Neural progenitor cell (in vitro differentiated cells): ENCODE results near the gene UGT2A3. TPM values are rescaled to one million over a fixed set of nuclear protein-coding genes. Genes with fewer than 3 reads are reported as not detected.
A peak's percentile ranks its signal among the peaks of the same experiment; 100 is the strongest.

Source experiments
- DNase-seq: peaks from one replicate; pipeline ENCODE4 v3.0.0-alpha.2; 2016; ENCODE audit warnings: low spot score
- H2AFZ ChIP-seq: fragments of 200-600 bp; sonication (generic); replicated peaks from 2 replicates; pipeline ENCODE4 v1.6.1; 2016; ENCODE audit warnings: antibody characterized with exemption
- H3F3A ChIP-seq: fragments of 200-600 bp; sonication (generic); 2 replicates; pipeline ENCODE4 v1.6.1; 2016; ENCODE audit warnings: antibody characterized with exemption, low read depth
- H3K27ac ChIP-seq: fragments of 200-600 bp; sonication (generic); 2 replicates; pipeline ENCODE4 v1.5.1; 2016; ENCODE audit warnings: mild to moderate bottlenecking
- H3K27me3 ChIP-seq: fragments of 200-600 bp; sonication (generic); 2 replicates; pipeline ENCODE4 v1.6.1; 2016; ENCODE audit warnings: mild to moderate bottlenecking, moderate library complexity
- H3K36me3 ChIP-seq: fragments of 200-600 bp; sonication (generic); 2 replicates; pipeline ENCODE4 v1.5.1; 2016
- H3K4me1 ChIP-seq: fragments of 200-600 bp; sonication (generic); 2 replicates; pipeline ENCODE4 v1.6.1; 2016; ENCODE audit warnings: mixed run types
- H3K4me2 ChIP-seq: fragments of 200-600 bp; sonication (generic); 2 replicates; pipeline ENCODE4 v1.6.1; 2016
- H3K4me3 ChIP-seq: fragments of 200-600 bp; sonication (generic); 2 replicates; pipeline ENCODE4 v1.5.1; 2016
- H3K79me2 ChIP-seq: fragments of 200-600 bp; sonication (generic); 2 replicates; pipeline ENCODE4 v1.6.1; 2016; ENCODE audit warnings: low read depth
- H3K9ac ChIP-seq: fragments of 200-600 bp; sonication (generic); 2 replicates; pipeline ENCODE4 v1.6.1; 2016
- H3K9me3 ChIP-seq: fragments of 200-600 bp; sonication (generic); 2 replicates; pipeline ENCODE4 v1.5.1; 2016; ENCODE audit warnings: low read depth
- H4K20me1 ChIP-seq: fragments of 200-600 bp; sonication (generic); 2 replicates; pipeline ENCODE4 v1.6.1; 2016; ENCODE audit warnings: low read depth
- H3K27ac Mint-ChIP-seq: 3 replicates; pipeline ENCODE4 v1.8.0; 2021; ENCODE audit warnings: mixed read lengths
- H3K27me3 Mint-ChIP-seq: 2 replicates; pipeline ENCODE4 v1.8.0; 2022; ENCODE audit warnings: low read depth, mild to moderate bottlenecking, inconsistent platforms, moderate library complexity, mixed read lengths; ENCODE audit not compliant: insufficient read depth
- H3K36me3 Mint-ChIP-seq: 3 replicates; pipeline ENCODE4 v1.8.0; 2021; ENCODE audit warnings: mixed read lengths
- H3K4me1 Mint-ChIP-seq: 3 replicates; pipeline ENCODE4 v1.8.0; 2021; ENCODE audit warnings: mixed read lengths
- H3K4me3 Mint-ChIP-seq: 3 replicates; pipeline ENCODE4 v1.8.0; 2021; ENCODE audit warnings: mild to moderate bottlenecking, moderate library complexity, mixed read lengths
- H3K9me3 Mint-ChIP-seq: 3 replicates; pipeline ENCODE4 v1.8.0; 2020; ENCODE audit warnings: mixed read lengths
- CTCF ChIP-seq: fragments of 200-600 bp; sonication (generic); IDR thresholded peaks from 2 replicates; pipeline ENCODE4 v1.5.1; 2017; ENCODE audit warnings: antibody characterized with exemption, mild to moderate bottlenecking
- EZH2 ChIP-seq: fragments of 200-600 bp; sonication (generic); IDR thresholded peaks from 2 replicates; pipeline ENCODE4 v1.6.1; 2017; ENCODE audit warnings: antibody characterized with exemption, mild to moderate bottlenecking, moderate library complexity
- EZH2phosphoT487 ChIP-seq: fragments of 200-600 bp; sonication (generic); IDR thresholded peaks from 2 replicates; pipeline ENCODE4 v1.6.1; 2017; ENCODE audit warnings: antibody characterized with exemption
- total RNA-seq: library from RNA; depleted of rRNA; stranded (reverse); fragments of >200 nt; gene quantifications from 2 replicates; pipeline ENCODE4 v1.2.3, GENCODE V29; 2015; ENCODE audit warnings: low replicate concordance

UGT2A3 gene
- total RNA-seq, 1 donor from 2014 or later, result not detected

- H3K9me3 Mint-ChIP-seq, result no peaks in the 10 kb centered on the region
- no peaks in the 10 kb centered on the region for H4K20me1 ChIP-seq
- no peak overlapping the region for H3K4me2 ChIP-seq
- H3K9ac ChIP-seq, result no peak overlapping the region
- H3K27me3 Mint-ChIP-seq, result no peaks in the 10 kb centered on the region
- H3K27ac ChIP-seq, result no peak overlapping the region
- H3K27me3 ChIP-seq, result no peaks in the 10 kb centered on the region
- no peak overlapping the region for H3K4me3 ChIP-seq
- H3K79me2 ChIP-seq, result no peaks in the 10 kb centered on the region
- peaks cover 5% of the 10 kb centered on the region for H3K4me1 Mint-ChIP-seq
- no peaks in the 10 kb centered on the region for H3K36me3 ChIP-seq
- no peak overlapping the region for H2AFZ ChIP-seq
- no peaks in the 10 kb centered on the region for H3F3A ChIP-seq
- TF ChIP-seq EZH2phosphoT487, result no peak
- TF ChIP-seq EZH2, result no peak
- TF ChIP-seq CTCF, result no peak
- H3K27ac Mint-ChIP-seq, result no peak overlapping the region
- no peaks in the 10 kb centered on the region for H3K36me3 Mint-ChIP-seq
- H3K4me3 Mint-ChIP-seq, result no peak overlapping the region
- no peak for DNase-seq
- H3K4me1 ChIP-seq, result no peaks in the 10 kb centered on the region
- H3K9me3 ChIP-seq, result no peaks in the 10 kb centered on the region
Observed at GRCh38 chr4:68953056-68953596, 1.5 kb upstream of the UGT2A3 start.

GRCh38 chr4:68951806-68952585 lies 392 bp upstream of the UGT2A3 start:
- Histone ChIP-seq H3K4me1 (no peaks in the 10 kb centered on the region), H3K9ac (no peak overlapping the region), H3K27me3 (no peaks in the 10 kb centered on the region), H4K20me1 (no peaks in the 10 kb centered on the region), H2AFZ (no peak overlapping the region), H3K9me3 (no peaks in the 10 kb centered on the region), H3K79me2 (no peaks in the 10 kb centered on the region), H3F3A (no peaks in the 10 kb centered on the region), H3K4me2 (no peak overlapping the region), H3K27ac (no peak overlapping the region), H3K4me3 (no peak overlapping the region), H3K36me3 (no peaks in the 10 kb centered on the region)
- TF ChIP-seq EZH2 (no peak), CTCF (no peak), EZH2phosphoT487 (no peak)
- H3K36me3 Mint-ChIP-seq, result no peaks in the 10 kb centered on the region
- H3K27ac Mint-ChIP-seq, result peak overlapping the region; percentile 37
- no peaks in the 10 kb centered on the region for H3K9me3 Mint-ChIP-seq
- H3K4me1 Mint-ChIP-seq, result peaks cover 5% of the 10 kb centered on the region
- H3K27me3 Mint-ChIP-seq, result no peaks in the 10 kb centered on the region
- DNase-seq, result no peak
- H3K4me3 Mint-ChIP-seq, result no peak overlapping the region

- H3K27ac Mint-ChIP-seq, result no peak overlapping the region
- Histone ChIP-seq H4K20me1 (no peaks in the 10 kb centered on the region), H3K9me3 (no peaks in the 10 kb centered on the region)
Observed at GRCh38 chr4:68950033-68950432, 1.6 kb downstream of the UGT2A3 start.

More at GRCh38 chr4:68950033-68950432, 1.6 kb downstream of the UGT2A3 start:
- Mint-ChIP-seq H3K9me3 (no peaks in the 10 kb centered on the region), H3K4me1 (peaks cover 5% of the 10 kb centered on the region), H3K27me3 (no peaks in the 10 kb centered on the region), H3K36me3 (no peaks in the 10 kb centered on the region), H3K4me3 (no peak overlapping the region)
- no peak overlapping the region for H3K9ac ChIP-seq
- H3K4me3 ChIP-seq, result no peak overlapping the region
- TF ChIP-seq EZH2phosphoT487 (no peak), EZH2 (no peak), CTCF (no peak)
- no peaks in the 10 kb centered on the region for H3K4me1 ChIP-seq
- no peak overlapping the region for H3K4me2 ChIP-seq
- H3K27me3 ChIP-seq, result no peaks in the 10 kb centered on the region
- no peak overlapping the region for H2AFZ ChIP-seq
- H3F3A ChIP-seq, result no peaks in the 10 kb centered on the region
- H3K79me2 ChIP-seq, result no peaks in the 10 kb centered on the region
- no peaks in the 10 kb centered on the region for H3K36me3 ChIP-seq
- DNase-seq, result no peak
- H3K27ac ChIP-seq, result no peak overlapping the region
